DND-41 (cell line): ENCODE results near the gene RPL13A.

Experiments
- ATAC-seq: fragments of 200-7000 bp; cut with Tn5 transposase; 3 replicates; pipeline ENCODE4 v1.9.1; 2021; ENCODE audit warnings: low read depth; ENCODE audit not compliant: insufficient read depth
- DNase-seq: peaks from one replicate; pipeline ENCODE4 v3.0.0-alpha.2; 2020
- H2AFZ ChIP-seq: 2 replicates; pipeline ENCODE4 v1.6.0; 2012; ENCODE audit warnings: low read depth, low read length
- H3K27ac ChIP-seq: 2 replicates; pipeline ENCODE4 v1.5.1; 2012; ENCODE audit warnings: low read length, inconsistent platforms
- H3K27me3 ChIP-seq: fragments of 200-600 bp; sonication (generic); 2 replicates; pipeline ENCODE4 v1.6.0; 2012; ENCODE audit warnings: low read length, mild to moderate bottlenecking, inconsistent platforms; ENCODE audit not compliant: insufficient read depth, poor library complexity
- H3K36me3 ChIP-seq: 2 replicates; pipeline ENCODE4 v1.5.1; 2012; ENCODE audit warnings: low read length, inconsistent platforms; ENCODE audit not compliant: insufficient read depth
- H3K4me1 ChIP-seq: 2 replicates; pipeline ENCODE4 v1.5.1; 2012; ENCODE audit warnings: mild to moderate bottlenecking, low read length; ENCODE audit not compliant: insufficient read depth
- H3K4me2 ChIP-seq: 2 replicates; pipeline ENCODE4 v1.6.0; 2012; ENCODE audit warnings: mild to moderate bottlenecking, moderate library complexity, low read length, inconsistent platforms; ENCODE audit not compliant: insufficient read depth
- H3K4me3 ChIP-seq, 2 experiments: fragments of 200-600 bp in 1 of 2; shearing (Covaris generic) in 1 of 2; 2 replicates each; pipeline ENCODE4 v1.5.1; 2012 to 2016; ENCODE audit warnings: inconsistent platforms in 2 of 2, low read length in 2 of 2, mild to moderate bottlenecking in 2 of 2, low read depth in 1 of 2, moderate library complexity in 1 of 2
- H3K79me2 ChIP-seq: 2 replicates; pipeline ENCODE4 v1.6.0; 2012; ENCODE audit warnings: low read length, inconsistent platforms; ENCODE audit not compliant: insufficient read depth
- H3K9ac ChIP-seq: 2 replicates; pipeline ENCODE4 v1.6.0; 2012; ENCODE audit warnings: low read depth, mild to moderate bottlenecking, inconsistent platforms, low read length, moderate library complexity
- H3K9me3 ChIP-seq: 2 replicates; pipeline ENCODE4 v1.5.1; 2012; ENCODE audit warnings: low read length, moderate library complexity, mild to moderate bottlenecking, inconsistent platforms; ENCODE audit not compliant: insufficient read depth, severe bottlenecking
- H4K20me1 ChIP-seq: 2 replicates; pipeline ENCODE4 v1.6.0; 2012; ENCODE audit warnings: low read length; ENCODE audit not compliant: insufficient read depth
- EZH2 ChIP-seq: IDR thresholded peaks from 3 replicates; pipeline ENCODE4 v1.6.1; 2012; ENCODE audit warnings: borderline replicate concordance, low read depth, mild to moderate bottlenecking, moderate library complexity, low read length, inconsistent platforms; ENCODE audit not compliant: severe bottlenecking
- TF ChIP-seq, protein P1 (sequence below): IDR thresholded peaks from 2 replicates; pipeline ENCODE4 v1.5.1; 2012; ENCODE audit warnings: borderline replicate concordance, low read length, moderate library complexity, mild to moderate bottlenecking; ENCODE audit not compliant: poor library complexity, severe bottlenecking; ENCODE audit errors: extremely low read depth

Gene RPL13A

GRCh38 chr19:49453757-49454240 lies 33.6 kb upstream of the RPL13A start:
- TF ChIP-seq EZH2 = no peak
- TF ChIP-seq, protein P1, sequence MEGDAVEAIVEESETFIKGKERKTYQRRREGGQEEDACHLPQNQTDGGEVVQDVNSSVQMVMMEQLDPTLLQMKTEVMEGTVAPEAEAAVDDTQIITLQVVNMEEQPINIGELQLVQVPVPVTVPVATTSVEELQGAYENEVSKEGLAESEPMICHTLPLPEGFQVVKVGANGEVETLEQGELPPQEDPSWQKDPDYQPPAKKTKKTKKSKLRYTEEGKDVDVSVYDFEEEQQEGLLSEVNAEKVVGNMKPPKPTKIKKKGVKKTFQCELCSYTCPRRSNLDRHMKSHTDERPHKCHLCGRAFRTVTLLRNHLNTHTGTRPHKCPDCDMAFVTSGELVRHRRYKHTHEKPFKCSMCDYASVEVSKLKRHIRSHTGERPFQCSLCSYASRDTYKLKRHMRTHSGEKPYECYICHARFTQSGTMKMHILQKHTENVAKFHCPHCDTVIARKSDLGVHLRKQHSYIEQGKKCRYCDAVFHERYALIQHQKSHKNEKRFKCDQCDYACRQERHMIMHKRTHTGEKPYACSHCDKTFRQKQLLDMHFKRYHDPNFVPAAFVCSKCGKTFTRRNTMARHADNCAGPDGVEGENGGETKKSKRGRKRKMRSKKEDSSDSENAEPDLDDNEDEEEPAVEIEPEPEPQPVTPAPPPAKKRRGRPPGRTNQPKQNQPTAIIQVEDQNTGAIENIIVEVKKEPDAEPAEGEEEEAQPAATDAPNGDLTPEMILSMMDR = no peak
- peaks cover 36% of the 10 kb centered on the region for H3K4me1 ChIP-seq
- peak overlapping the region; percentile 93 for H3K27ac ChIP-seq
- H2AFZ ChIP-seq = peak overlapping the region; percentile 52
- peaks cover 70% of the 10 kb centered on the region for H3K79me2 ChIP-seq
- no peak for ATAC-seq
- peaks cover 44% of the 10 kb centered on the region for H3K36me3 ChIP-seq
- H3K4me2 ChIP-seq = peak overlapping the region; percentile 78
- no peaks in the 10 kb centered on the region for H3K9me3 ChIP-seq
- H4K20me1 ChIP-seq = peaks cover 10% of the 10 kb centered on the region; the same call in 1 of the 2 replicates
- DNase-seq = no peak
- peak overlapping the region; percentile 85 for H3K9ac ChIP-seq
- peak overlapping the region; percentile 70 to 91 for H3K4me3 ChIP-seq
- H3K27me3 ChIP-seq = no peaks in the 10 kb centered on the region

DNA sequence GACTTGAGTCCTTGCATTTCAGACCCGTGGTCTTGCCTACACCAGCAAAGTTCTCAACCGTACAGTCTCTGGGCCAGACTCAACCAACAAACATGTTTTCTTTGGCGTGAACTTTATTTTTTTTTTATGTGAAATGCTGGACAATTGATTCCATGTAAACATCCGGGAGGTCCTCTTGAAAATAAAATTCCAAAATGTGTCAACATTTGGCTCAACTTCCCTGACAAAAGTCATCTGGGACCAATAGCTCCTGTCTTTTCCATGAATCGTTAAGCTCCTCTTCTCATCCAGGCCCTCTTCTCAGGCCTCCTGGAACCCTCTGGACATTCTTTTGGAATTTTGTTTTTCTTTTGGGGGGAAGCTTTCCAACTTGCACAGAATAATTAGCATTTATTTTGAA lies 31.6 kb upstream of the RPL13A start:
- Histone ChIP-seq H3K79me2 (peaks cover 57% of the 10 kb centered on the region), H3K9ac (no peak overlapping the region), H3K27ac (no peak overlapping the region), H3K27me3 (no peaks in the 10 kb centered on the region), H2AFZ (no peak overlapping the region), H3K36me3 (peaks cover 45% of the 10 kb centered on the region), H3K4me3 (no peak overlapping the region), H3K4me2 (no peak overlapping the region), H3K9me3 (no peaks in the 10 kb centered on the region), H4K20me1 (no peaks in the 10 kb centered on the region), H3K4me1 (peaks cover 23% of the 10 kb centered on the region)
- no peak for ATAC-seq
- no peak for DNase-seq
- TF ChIP-seq, protein P1 = no peak
- no peak for TF ChIP-seq EZH2

- TF ChIP-seq, protein P1 = no peak
- no peak for TF ChIP-seq EZH2
- H3K27ac ChIP-seq = no peak overlapping the region
- peaks cover 45% of the 10 kb centered on the region for H3K36me3 ChIP-seq
- H3K4me2 ChIP-seq = no peak overlapping the region
- peaks cover 53% of the 10 kb centered on the region for H3K79me2 ChIP-seq
- H3K27me3 ChIP-seq = no peaks in the 10 kb centered on the region
- no peak overlapping the region for H3K9ac ChIP-seq
- H3K4me1 ChIP-seq = peaks cover 22% of the 10 kb centered on the region
- H4K20me1 ChIP-seq = no peaks in the 10 kb centered on the region
- H3K4me3 ChIP-seq = no peak overlapping the region
- no peak for ATAC-seq
- H3K9me3 ChIP-seq = no peaks in the 10 kb centered on the region
- H2AFZ ChIP-seq = no peak overlapping the region
- DNase-seq = no peak
These were observed 31.1 kb upstream of the RPL13A start for GRCh38 chr19:49456326-49456725.

DNA sequence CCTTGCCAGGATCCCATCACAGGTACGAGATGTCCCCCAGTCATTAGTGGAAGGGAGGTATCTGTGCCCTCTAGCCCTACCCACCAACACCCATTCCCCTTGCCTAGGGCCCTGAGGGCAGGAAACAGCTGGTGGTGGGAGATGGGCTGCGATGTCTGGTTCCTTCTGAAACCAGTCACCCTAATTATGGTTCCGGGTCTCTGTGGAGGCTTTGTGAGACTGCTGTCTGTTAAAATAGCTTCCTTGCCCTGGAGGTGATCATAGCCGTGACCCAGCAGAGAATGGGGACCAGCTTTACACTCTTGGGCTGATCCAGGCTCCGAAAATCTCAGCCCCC lies 28.9 kb upstream of the RPL13A start:
- peaks cover 43% of the 10 kb centered on the region for H3K79me2 ChIP-seq
- no peaks in the 10 kb centered on the region for H4K20me1 ChIP-seq
- TF ChIP-seq EZH2 = no peak
- TF ChIP-seq, protein P1 = no peak
- no peaks in the 10 kb centered on the region for H3K27me3 ChIP-seq
- H3K4me1 ChIP-seq = peaks cover 12% of the 10 kb centered on the region
- DNase-seq = no peak
- no peaks in the 10 kb centered on the region for H3K9me3 ChIP-seq
- H3K36me3 ChIP-seq = peaks cover 43% of the 10 kb centered on the region
- H2AFZ ChIP-seq = no peak overlapping the region
- H3K27ac ChIP-seq = 0 out of 2 replicates have a peak overlapping the region, but pooled peaks have one; percentile 6
- no peak overlapping the region for H3K9ac ChIP-seq
- no peak overlapping the region for H3K4me3 ChIP-seq
- H3K4me2 ChIP-seq = no peak overlapping the region
- ATAC-seq = no peak
